T-helper 2 cell treated with Interferon-gamma antibody and Interleukin-4, amounts not matched to agents 5 μg/mL and 100 μg/mL, for 36 hours (primary cell): ENCODE measurements around the gene KLC4.
"Not testable (repeated sequence)": the region's sequence is repeated elsewhere in the genome, so short reads cannot be mapped to it uniquely, and the experiment has no call there.

Source experiments
- DNase-seq: peaks from one replicate; pipeline ENCODE4 v3.0.0; 2021; ENCODE audit warnings: low spot score
- H3K27ac Mint-ChIP-seq: one replicate; pipeline ENCODE4 v1.8.0; 2021; ENCODE audit warnings: mild to moderate bottlenecking, mixed read lengths
- H3K27me3 Mint-ChIP-seq: one replicate; pipeline ENCODE4 v1.8.0; 2021; ENCODE audit warnings: low read depth, mixed read lengths
- H3K36me3 Mint-ChIP-seq: one replicate; pipeline ENCODE4 v1.8.0; 2021; ENCODE audit warnings: low read depth, mixed read lengths
- H3K4me1 Mint-ChIP-seq: one replicate; pipeline ENCODE4 v1.8.0; 2021; ENCODE audit warnings: low read depth, mixed read lengths
- H3K4me3 Mint-ChIP-seq: one replicate; pipeline ENCODE4 v1.8.0; 2022; ENCODE audit warnings: mild to moderate bottlenecking, moderate library complexity, mixed read lengths
- H3K9me3 Mint-ChIP-seq: one replicate; pipeline ENCODE4 v1.8.0; 2021; ENCODE audit warnings: mixed read lengths

The KLC4 gene

GRCh38 chr6:43024436-43024835 lies 35.0 kb upstream of the KLC4 start:
- peaks cover 11% of the 10 kb centered on the region for H3K4me1 Mint-ChIP-seq
- H3K9me3 Mint-ChIP-seq = no peaks in the 10 kb centered on the region
- H3K36me3 Mint-ChIP-seq = peaks cover 46% of the 10 kb centered on the region
- DNase-seq = no peak
- H3K27me3 Mint-ChIP-seq = no peaks in the 10 kb centered on the region
- H3K4me3 Mint-ChIP-seq = no peak overlapping the region
- H3K27ac Mint-ChIP-seq = peak overlapping the region; percentile 4

GRCh38 chr6:43026365-43026764 lies 33.1 kb upstream of the KLC4 start:
- H3K36me3 Mint-ChIP-seq = peaks cover 41% of the 10 kb centered on the region

GRCh38 chr6:43029120-43029519 lies 30.3 kb upstream of the KLC4 start:
- DNase-seq = no peak
- H3K4me3 Mint-ChIP-seq = no peak overlapping the region
- no peaks in the 10 kb centered on the region for H3K27me3 Mint-ChIP-seq
- H3K27ac Mint-ChIP-seq = no peak overlapping the region
- H3K36me3 Mint-ChIP-seq = peaks cover 46% of the 10 kb centered on the region
- H3K4me1 Mint-ChIP-seq = peaks cover 4% of the 10 kb centered on the region
- H3K9me3 Mint-ChIP-seq = no peaks in the 10 kb centered on the region

More at GRCh38 chr6:43026365-43026764, 33.1 kb upstream of the KLC4 start:
- Mint-ChIP-seq H3K27me3 (no peaks in the 10 kb centered on the region), H3K27ac (no peak overlapping the region), H3K4me1 (peaks cover 8% of the 10 kb centered on the region), H3K9me3 (no peaks in the 10 kb centered on the region), H3K4me3 (no peak overlapping the region)
- DNase-seq = no peak

- peaks cover 38% of the 10 kb centered on the region for H3K36me3 Mint-ChIP-seq
- DNase-seq = no peak
- no peaks in the 10 kb centered on the region for H3K9me3 Mint-ChIP-seq
- H3K27me3 Mint-ChIP-seq = no peaks in the 10 kb centered on the region
- H3K27ac Mint-ChIP-seq = no peak overlapping the region
- no peak overlapping the region for H3K4me3 Mint-ChIP-seq
- no peaks in the 10 kb centered on the region for H3K4me1 Mint-ChIP-seq
These were observed 27.1 kb upstream of the KLC4 start for GRCh38 chr6:43032326-43032725.

- peak overlapping the region; percentile 7 for H3K27ac Mint-ChIP-seq
- peaks cover 2% of the 10 kb centered on the region for H3K4me1 Mint-ChIP-seq
- H3K27me3 Mint-ChIP-seq = no peaks in the 10 kb centered on the region
- no peaks in the 10 kb centered on the region for H3K9me3 Mint-ChIP-seq
- no peak overlapping the region for H3K4me3 Mint-ChIP-seq
- DNase-seq = no peak
- peaks cover 37% of the 10 kb centered on the region for H3K36me3 Mint-ChIP-seq
These were observed 25.8 kb upstream of the KLC4 start for GRCh38 chr6:43033496-43034189.

GRCh38 chr6:43034190-43034525 lies 25.3 kb upstream of the KLC4 start:
- Mint-ChIP-seq H3K4me1 (peaks cover 2% of the 10 kb centered on the region), H3K9me3 (no peaks in the 10 kb centered on the region), H3K27ac (no peak overlapping the region), H3K27me3 (no peaks in the 10 kb centered on the region), H3K36me3 (peaks cover 35% of the 10 kb centered on the region), H3K4me3 (no peak overlapping the region)
- DNase-seq = no peak

GRCh38 chr6:43035495-43036194 lies 23.8 kb upstream of the KLC4 start:
- DNase-seq = no peak
- Mint-ChIP-seq H3K27ac (no peak overlapping the region), H3K36me3 (peaks cover 34% of the 10 kb centered on the region), H3K4me3 (no peak overlapping the region), H3K27me3 (no peaks in the 10 kb centered on the region), H3K9me3 (no peaks in the 10 kb centered on the region), H3K4me1 (peaks cover 2% of the 10 kb centered on the region)

GRCh38 chr6:43036712-43037111 lies 22.7 kb upstream of the KLC4 start:
- H3K27me3 Mint-ChIP-seq = no peaks in the 10 kb centered on the region
- DNase-seq = no peak
- H3K36me3 Mint-ChIP-seq = peaks cover 33% of the 10 kb centered on the region
- H3K4me1 Mint-ChIP-seq = peaks cover 2% of the 10 kb centered on the region
- no peaks in the 10 kb centered on the region for H3K9me3 Mint-ChIP-seq
- no peak overlapping the region for H3K4me3 Mint-ChIP-seq
- H3K27ac Mint-ChIP-seq = no peak overlapping the region

GRCh38 chr6:43037197-43037596 lies 22.2 kb upstream of the KLC4 start:
- Mint-ChIP-seq H3K9me3 (no peaks in the 10 kb centered on the region), H3K27ac (no peak overlapping the region), H3K27me3 (no peaks in the 10 kb centered on the region), H3K4me1 (peaks cover 2% of the 10 kb centered on the region), H3K36me3 (peaks cover 31% of the 10 kb centered on the region), H3K4me3 (no peak overlapping the region)
- DNase-seq = no peak

- no peak for DNase-seq
- Mint-ChIP-seq H3K36me3 (peaks cover 34% of the 10 kb centered on the region), H3K4me3 (no peak overlapping the region), H3K27ac (no peak overlapping the region), H3K4me1 (peaks cover 2% of the 10 kb centered on the region), H3K9me3 (no peaks in the 10 kb centered on the region), H3K27me3 (no peaks in the 10 kb centered on the region)
These were observed 21.7 kb upstream of the KLC4 start for GRCh38 chr6:43037706-43038105.

- Mint-ChIP-seq H3K27ac (peak overlapping the region; percentile 27), H3K4me1 (peaks cover 2% of the 10 kb centered on the region), H3K27me3 (no peaks in the 10 kb centered on the region), H3K9me3 (no peaks in the 10 kb centered on the region), H3K4me3 (no peak overlapping the region), H3K36me3 (peaks cover 37% of the 10 kb centered on the region)
- no peak for DNase-seq
These were observed 20.7 kb upstream of the KLC4 start for GRCh38 chr6:43038727-43039126.

GRCh38 chr6:43040542-43041257 lies 18.7 kb upstream of the KLC4 start:
- H3K27me3 Mint-ChIP-seq = no peaks in the 10 kb centered on the region
- H3K36me3 Mint-ChIP-seq = peaks cover 42% of the 10 kb centered on the region

GRCh38 chr6:43041475-43041874 lies 18.0 kb upstream of the KLC4 start:
- not testable (repeated sequence) for H3K27me3 Mint-ChIP-seq, H3K4me3 Mint-ChIP-seq, DNase-seq, H3K9me3 Mint-ChIP-seq, H3K4me1 Mint-ChIP-seq
- peaks cover 40% of the 10 kb centered on the region for H3K36me3 Mint-ChIP-seq
- H3K27ac Mint-ChIP-seq = peak overlapping the region; percentile 49

More at GRCh38 chr6:43040542-43041257, 18.7 kb upstream of the KLC4 start:
- Mint-ChIP-seq H3K4me1 (peaks cover 2% of the 10 kb centered on the region), H3K4me3 (no peak overlapping the region), H3K9me3 (no peaks in the 10 kb centered on the region), H3K27ac (no peak overlapping the region)
- DNase-seq = no peak

- H3K36me3 Mint-ChIP-seq = peaks cover 37% of the 10 kb centered on the region
- no peak overlapping the region for H3K27ac Mint-ChIP-seq
- no peaks in the 10 kb centered on the region for H3K9me3 Mint-ChIP-seq
- no peak overlapping the region for H3K4me3 Mint-ChIP-seq
- peaks cover 2% of the 10 kb centered on the region for H3K4me1 Mint-ChIP-seq
- no peaks in the 10 kb centered on the region for H3K27me3 Mint-ChIP-seq
- no peak for DNase-seq
These were observed 16.1 kb upstream of the KLC4 start for GRCh38 chr6:43043310-43043709.
